Activated T-helper 1 cell treated with Interleukin-2 at 50 U/mL for 16 hours (primary cell): Measurements from ENCODE around the gene HNF1B.
"Not testable (repeated sequence)": the region's sequence is repeated elsewhere in the genome, so short reads cannot be mapped to it uniquely, and the experiment has no call there.

Experiments used
- DNase-seq: peaks from one replicate; pipeline ENCODE4 v3.0.0-alpha.2; 2020; ENCODE audit warnings: low read depth

Gene HNF1B

GRCh38 chr17:37702598-37702997 is 42.3 kb downstream of the HNF1B start:
- no peak for DNase-seq

GRCh38 chr17:37701496-37701898 is 43.4 kb downstream of the HNF1B start:
- no peak for DNase-seq

- no peak for DNase-seq
These were observed 44.0 kb downstream of the HNF1B start for GRCh38 chr17:37700881-37701280.

GRCh38 chr17:37699285-37699973 is 45.4 kb downstream of the HNF1B start:
- no peak for DNase-seq

- no peak for DNase-seq
These were observed 46.0 kb downstream of the HNF1B start for GRCh38 chr17:37698911-37699255.

- DNase-seq, result no peak
These were observed 46.5 kb downstream of the HNF1B start for GRCh38 chr17:37698132-37698910.

- no peak for DNase-seq
These were observed 47.5 kb downstream of the HNF1B start for GRCh38 chr17:37697381-37697780.

GRCh38 chr17:37696366-37696765 is 48.5 kb downstream of the HNF1B start:
- no peak for DNase-seq

GRCh38 chr17:37695726-37696125 is 49.1 kb downstream of the HNF1B start:
- no peak for DNase-seq

- no peak for DNase-seq
These were observed 50.1 kb downstream of the HNF1B start for GRCh38 chr17:37694734-37695133.

GRCh38 chr17:37693328-37693727 is 51.5 kb downstream of the HNF1B start:
- DNase-seq, result no peak

- DNase-seq, result no peak
These were observed 53.1 kb downstream of the HNF1B start for GRCh38 chr17:37691807-37692206.

- no peak for DNase-seq
These were observed 55.5 kb downstream of the HNF1B start for GRCh38 chr17:37689317-37689716.

- DNase-seq, result no peak
These were observed 61.3 kb downstream of the HNF1B start for GRCh38 chr17:37683454-37683984.

GRCh38 chr17:37682007-37682406 is 62.9 kb downstream of the HNF1B start:
- no peak for DNase-seq

- DNase-seq, result not testable (repeated sequence)
These were observed 64.9 kb downstream of the HNF1B start for GRCh38 chr17:37679995-37680394.

- DNase-seq, result no peak
These were observed 66.8 kb downstream of the HNF1B start for GRCh38 chr17:37678036-37678435.

GRCh38 chr17:37677021-37677420 is 67.8 kb downstream of the HNF1B start:
- DNase-seq, result no peak

GRCh38 chr17:37676115-37676925 is 68.5 kb downstream of the HNF1B start:
- DNase-seq, result no peak

- no peak for DNase-seq
These were observed 70.3 kb downstream of the HNF1B start for GRCh38 chr17:37674511-37674910.

- DNase-seq, result no peak
These were observed 71.5 kb downstream of the HNF1B start for GRCh38 chr17:37673386-37673785.

GRCh38 chr17:37672548-37673078 is 72.2 kb downstream of the HNF1B start:
- no peak for DNase-seq
